Endometrium (tissue), 2 donors: Measurements from ENCODE around the gene MTCH1.
A peak's percentile ranks its signal among the peaks of the same experiment; 100 is the strongest.
"Not testable (repeated sequence)": the region's sequence is repeated elsewhere in the genome, so short reads cannot be mapped to it uniquely, and the experiment has no call there.

ENCODE experiments used
- FAIRE-seq: peaks from 2 replicates; lab custom pipeline; 2012; peaks lifted over from hg19 to GRCh38; lab: Jason Lieb, UNC
- donor health status: control.
- donor health status: control.

The MTCH1 gene

GRCh38 chr6:36997811-36998722, 12.1 kb upstream of the MTCH1 start:
- no peak for FAIRE-seq

GRCh38 chr6:36990401-36990800, 4.4 kb upstream of the MTCH1 start:
- not testable (repeated sequence) for FAIRE-seq

DNA sequence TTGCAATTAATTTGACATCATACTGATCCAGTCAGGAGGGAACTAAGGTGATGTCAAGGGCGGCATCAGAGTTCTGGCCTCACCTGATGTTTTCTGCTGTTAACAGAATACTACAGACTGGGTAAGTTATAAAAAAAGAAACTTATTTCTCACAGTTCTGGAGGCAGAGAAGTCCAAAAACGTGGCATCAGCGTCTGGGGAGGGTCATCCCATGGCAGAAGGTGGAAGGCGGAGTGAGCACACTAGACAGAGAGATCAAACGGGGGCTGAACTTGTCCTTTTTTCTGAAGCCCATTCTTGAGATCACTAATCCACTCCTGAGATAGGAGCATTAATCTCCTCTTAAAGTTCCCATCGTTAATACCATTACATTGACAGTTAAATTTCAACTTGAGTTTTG, 3.3 kb upstream of the MTCH1 start:
- FAIRE-seq: no peak

DNA sequence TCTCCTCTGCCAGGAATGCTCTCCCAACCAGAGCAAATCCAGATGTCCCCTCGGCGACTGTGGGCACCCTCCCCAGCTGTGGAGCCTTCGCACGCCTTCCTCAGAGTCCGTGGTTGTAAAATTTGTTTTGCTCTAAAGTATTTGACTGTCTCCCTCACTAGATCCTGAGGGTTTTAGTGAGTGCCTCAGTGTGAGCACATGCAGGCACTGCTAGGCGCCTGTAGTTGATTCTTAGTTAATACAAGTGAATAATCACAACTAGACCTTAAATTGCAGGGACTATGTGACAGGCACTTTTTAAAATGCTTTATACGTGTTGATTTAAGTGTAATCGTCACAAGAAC, 680 bp upstream of the MTCH1 start:
- FAIRE-seq: no peak

DNA sequence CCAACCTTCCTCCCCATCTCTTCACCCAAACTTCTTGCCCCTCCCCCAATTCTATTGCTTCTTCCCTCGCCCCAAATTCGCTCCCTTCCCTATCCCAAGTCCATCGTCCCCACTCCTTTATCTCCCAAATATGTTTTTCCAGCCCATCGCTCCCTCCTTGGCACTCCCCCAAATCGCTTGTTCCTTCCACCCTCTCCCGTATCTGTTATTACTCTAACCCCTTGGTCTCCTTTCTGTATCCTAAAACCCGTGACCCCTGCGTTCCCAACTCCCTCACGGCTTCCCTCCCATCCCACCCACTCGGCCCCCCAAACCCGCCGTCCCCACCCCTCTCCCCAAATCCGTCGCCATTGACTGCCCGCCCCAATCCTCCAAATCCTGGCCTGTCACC, 584 bp downstream of the MTCH1 start:
- no peak for FAIRE-seq

DNA sequence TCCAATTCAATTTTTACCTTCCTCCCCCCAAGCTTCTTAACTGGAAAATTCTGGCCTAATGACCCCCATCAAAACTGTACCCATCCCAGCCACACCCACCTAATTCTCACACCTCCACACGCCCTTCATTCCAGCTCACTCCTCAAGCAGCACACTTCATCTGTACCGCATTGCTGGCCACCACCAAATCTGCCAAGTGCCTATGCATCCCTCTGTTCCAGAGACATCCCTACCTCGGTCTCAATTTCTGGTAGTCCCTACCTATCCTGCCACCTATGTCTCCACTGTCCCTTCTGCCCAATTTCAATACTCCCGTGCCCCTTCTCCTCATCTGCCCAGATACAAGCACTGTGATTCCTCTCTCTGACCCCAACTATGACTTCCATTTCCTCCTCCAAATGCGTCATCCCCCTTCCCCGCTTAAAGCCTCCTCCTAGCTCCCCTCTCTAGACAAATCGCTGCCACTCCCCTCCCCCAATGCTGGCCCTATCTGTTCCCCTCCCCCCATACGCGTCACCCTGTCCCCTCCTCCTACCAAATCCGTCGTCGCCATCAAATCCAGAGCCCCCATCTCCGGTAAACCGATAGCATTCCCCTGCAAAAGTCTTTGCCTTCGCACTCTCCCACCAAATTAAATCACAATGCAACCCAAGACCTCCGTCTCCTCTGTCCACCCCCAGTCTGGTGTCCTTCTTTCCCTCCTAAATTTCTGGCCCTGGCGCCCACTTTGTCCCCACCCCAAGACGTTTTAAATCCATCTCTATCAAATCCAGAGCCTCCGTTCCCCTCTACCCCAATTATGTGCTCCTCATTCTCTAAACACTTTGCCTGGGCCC, 1.2 kb downstream of the MTCH1 start:
- no peak for FAIRE-seq

- FAIRE-seq: no peak
These were observed 2.5 kb downstream of the MTCH1 start for GRCh38 chr6:36983538-36983937.

- no peak for FAIRE-seq
These were observed 4.9 kb downstream of the MTCH1 start for GRCh38 chr6:36980876-36981619.

DNA sequence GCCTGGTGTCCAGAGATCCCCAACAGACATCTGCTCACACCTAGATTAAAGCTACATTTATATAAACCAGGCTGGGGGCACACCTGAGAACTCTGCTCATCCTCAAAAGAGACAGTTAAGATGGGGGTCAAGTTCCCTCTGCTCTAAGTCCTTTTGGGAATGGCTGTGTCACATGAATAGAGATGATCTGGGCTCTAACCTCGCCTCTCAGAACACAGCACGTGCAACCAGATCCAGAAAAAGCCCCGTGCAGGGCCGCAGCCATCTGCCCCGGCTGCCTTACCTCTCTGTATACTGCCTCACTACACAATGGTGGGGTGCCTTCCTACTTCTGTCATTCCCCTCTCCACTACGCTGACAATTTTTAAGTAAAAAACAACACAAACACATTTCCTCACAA, 5.9 kb downstream of the MTCH1 start:
- no peak for FAIRE-seq

DNA sequence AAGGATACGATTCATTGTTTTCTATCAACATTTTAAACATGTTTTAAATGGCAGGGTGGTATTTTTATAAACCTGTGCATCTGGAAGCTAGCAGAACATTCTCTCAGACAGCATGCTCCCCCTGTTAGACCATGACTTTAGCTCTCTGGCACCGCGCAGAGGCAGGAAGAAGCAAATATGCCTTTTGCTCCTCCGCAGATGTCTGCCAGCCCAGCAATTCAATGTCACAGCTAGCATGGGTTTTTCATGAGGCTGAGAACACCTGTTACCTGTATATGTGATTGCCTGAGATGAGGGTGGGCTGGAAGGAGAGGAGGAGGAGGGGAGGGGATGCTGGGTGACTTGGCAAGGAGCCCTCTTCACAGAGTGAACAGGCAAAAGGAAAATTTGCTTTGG, 6.7 kb downstream of the MTCH1 start:
- FAIRE-seq: peak; percentile 54

GRCh38 chr6:36978421-36979346, 7.3 kb downstream of the MTCH1 start:
- FAIRE-seq: no peak

DNA sequence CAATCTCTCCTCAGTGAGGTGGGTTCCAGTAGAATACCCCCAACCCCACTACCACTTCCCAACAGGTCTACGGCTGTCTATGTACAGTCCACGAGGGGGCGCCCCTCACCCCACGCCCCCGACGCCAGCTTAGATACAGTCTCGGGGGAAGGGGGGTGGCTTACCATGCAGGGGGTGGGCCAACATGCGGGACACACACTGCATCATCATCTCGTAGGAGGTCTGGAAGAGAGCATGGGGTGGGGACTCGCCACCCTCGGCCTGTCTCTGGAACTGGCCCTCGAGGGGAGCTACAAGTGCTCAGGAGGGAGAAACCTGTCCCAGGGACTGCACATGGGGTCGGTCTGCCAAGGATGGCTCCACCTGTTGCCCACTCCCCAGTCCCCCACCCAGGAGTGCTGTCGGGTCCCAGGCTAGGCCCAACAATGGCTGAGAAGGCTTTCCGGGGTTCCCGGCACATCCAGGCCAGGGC, 8.5 kb downstream of the MTCH1 start:
- FAIRE-seq: no peak

DNA sequence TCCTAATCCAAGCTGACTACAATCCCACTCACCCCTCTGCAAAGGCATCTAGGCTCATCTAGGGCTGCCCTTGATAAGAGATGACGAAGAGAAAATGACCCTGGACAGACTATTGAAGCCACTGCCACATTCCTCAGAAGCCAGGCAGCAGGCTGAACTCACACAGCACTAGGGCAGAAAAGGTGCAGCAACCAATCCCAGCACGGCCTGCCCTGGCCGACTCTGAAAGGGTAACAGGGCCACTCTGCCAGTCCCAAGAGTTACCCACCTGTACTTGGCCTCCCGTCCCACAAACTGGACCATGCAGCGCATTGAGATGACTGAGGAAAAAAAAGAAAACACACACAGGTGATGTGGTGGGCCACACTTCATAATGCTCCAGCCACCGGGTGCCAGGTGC, 9.1 kb downstream of the MTCH1 start:
- FAIRE-seq: no peak

DNA sequence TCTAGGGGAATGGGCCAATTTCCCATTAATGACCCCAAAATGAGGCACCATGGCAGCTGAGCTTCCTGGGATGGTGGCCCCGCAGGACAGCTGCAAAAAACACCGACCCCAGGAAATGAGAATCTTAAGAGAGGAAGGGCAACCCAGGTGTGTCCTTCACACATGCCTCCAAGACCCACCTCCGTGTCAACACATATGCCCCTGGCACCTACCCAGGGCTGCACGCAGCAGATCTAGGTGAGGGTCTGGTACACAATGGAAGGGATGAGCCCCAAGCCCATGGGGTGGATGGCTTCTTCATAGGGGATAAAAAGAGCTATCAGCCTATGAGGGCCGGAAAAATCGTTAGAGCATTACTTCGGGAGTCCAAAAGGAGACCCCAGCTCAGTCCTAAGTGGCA, 9.5 kb downstream of the MTCH1 start:
- no peak for FAIRE-seq

DNA sequence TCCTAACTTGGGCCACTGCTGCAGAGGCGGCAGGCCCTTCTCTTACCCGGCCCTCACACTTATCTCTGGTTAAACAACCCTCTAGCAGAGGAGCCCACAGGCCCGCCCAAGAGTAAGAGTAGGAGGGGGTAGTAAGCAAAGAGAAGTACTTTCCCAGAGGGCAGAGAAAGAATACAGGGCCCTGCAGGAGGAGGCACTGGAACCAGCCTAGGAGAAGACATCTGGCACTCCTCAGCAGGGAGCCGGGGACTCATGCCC, 10.1 kb downstream of the MTCH1 start:
- FAIRE-seq: no peak

DNA sequence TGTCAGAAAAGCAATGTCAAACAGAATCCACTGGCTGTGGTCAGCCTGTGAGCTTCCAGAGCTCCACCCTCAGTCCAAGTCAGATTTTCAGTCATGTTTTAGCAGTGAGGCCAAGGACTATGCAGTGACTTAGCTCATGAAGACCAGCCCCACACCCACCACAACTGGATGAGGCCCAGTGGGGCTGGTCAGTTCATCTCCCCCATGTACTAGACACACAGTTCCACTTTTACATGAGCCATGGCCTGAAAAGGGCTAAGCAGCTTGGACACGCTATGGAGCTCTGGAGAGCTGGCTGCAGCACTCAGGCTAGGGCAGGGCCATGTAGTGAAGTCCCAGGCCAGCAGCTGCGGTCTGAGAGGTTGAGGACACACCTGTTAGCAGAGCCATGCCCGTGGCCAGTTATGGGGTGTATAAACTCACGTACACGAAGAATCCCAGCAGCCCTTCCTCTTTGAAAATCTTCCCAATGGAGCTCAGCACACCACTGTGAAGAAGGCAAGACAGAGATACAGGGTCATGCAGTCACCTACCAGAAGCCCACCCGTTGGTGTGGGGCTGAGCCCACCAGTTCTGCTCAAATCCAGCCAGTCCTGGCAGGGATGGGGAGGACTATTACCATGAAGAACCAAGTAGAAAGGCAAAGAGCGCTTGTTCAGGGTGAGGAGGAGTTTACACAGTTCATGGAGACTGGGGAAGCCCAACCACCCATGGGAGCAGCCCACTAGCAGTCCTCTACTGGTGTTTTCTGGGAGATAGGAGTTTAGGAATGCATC, 10.6 kb downstream of the MTCH1 start:
- no peak for FAIRE-seq

DNA sequence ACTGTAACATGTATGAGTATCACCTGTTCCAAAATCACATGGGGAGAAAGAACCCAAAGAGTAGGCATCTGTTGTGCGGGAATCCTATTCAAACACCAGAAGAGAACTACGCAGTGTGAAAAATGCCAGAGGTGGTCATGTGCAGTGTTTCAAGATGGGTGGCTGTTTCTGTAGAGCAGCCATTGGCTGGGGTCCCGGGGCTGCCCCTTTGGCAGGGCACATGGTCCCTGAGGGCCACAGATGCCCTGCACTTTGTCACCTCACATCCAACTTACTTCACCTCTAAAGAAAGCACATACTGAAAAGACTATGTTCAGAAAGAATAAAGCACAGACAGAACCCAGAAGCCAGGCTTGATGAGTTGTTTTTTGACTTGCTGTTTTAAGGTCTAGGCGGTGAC, 12.3 kb downstream of the MTCH1 start:
- FAIRE-seq: no peak

GRCh38 chr6:36973190-36973589, 12.8 kb downstream of the MTCH1 start:
- FAIRE-seq: no peak

DNA sequence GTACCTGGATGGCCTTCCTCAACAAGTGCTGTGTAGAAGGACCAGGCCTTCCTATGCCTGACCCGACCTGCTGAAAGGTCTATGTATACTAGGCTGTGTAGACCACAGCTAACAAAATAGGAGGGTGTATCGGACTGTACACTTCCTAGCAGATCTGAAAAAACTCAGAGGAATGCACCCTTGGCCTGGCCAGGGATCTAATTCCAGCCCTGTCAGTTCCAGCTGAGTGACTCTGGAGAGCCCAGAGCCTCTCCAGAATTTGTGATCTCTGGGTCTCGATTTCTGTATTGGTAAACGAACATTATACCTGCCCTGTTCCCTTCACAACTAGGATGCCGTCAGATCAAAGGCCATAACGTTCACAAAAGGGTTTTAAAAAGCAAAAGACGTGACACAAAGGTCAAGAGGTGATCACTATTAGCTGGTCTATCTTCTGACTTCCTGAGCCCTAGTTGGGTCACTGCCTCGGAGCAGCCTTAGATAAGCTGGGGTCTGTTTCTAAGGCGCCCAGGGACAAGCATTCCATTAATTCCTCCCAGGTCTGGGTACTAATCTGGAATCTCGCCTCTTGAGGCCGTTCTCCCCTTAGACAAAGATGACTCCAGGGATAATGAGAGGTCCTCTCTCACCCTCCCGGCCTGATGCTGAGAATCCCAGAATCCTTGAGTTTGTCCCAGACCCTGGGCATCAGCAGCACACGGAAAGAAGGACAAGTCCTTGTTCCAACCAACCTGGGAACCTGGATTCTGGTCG, 13.9 kb downstream of the MTCH1 start:
- FAIRE-seq: no peak
